Measurements from ENCODE around the gene JADE3.

The JADE3 gene

GRCh38 chrX:47068214-47068613 lies 156.0 kb downstream of the JADE3 start:
- no peaks in the 10 kb centered on the region for H3K9me3 ChIP-seq (ENCODE audit: insufficient read depth, low read length)
- H4K20me1 ChIP-seq (ENCODE audit: low read depth, low read length): no peaks in the 10 kb centered on the region
- no peaks in the 10 kb centered on the region for H3K36me3 ChIP-seq (ENCODE audit: low read length)
- no peaks in the 10 kb centered on the region for H3K79me2 ChIP-seq (ENCODE audit: insufficient read depth, low read length)
- no peaks in the 10 kb centered on the region for H3K9me2 ChIP-seq (replicated peaks; ENCODE audit: insufficient read depth, low read length)
- no peaks in the 10 kb centered on the region for H3F3A ChIP-seq (ENCODE audit: insufficient read depth)
- TF ChIP-seq CTCF (IDR thresholded peaks at IDR 0.05; ENCODE audit: insufficient read depth, low read length, poor library complexity, severe bottlenecking) (no peak), EZH2phosphoT487 (conservative IDR thresholded peaks at IDR 0.05; ENCODE audit: low read length) (no peak)
- H3K27me3 ChIP-seq (ENCODE audit: low read length): no peaks in the 10 kb centered on the region
- H3K27ac ChIP-seq (ENCODE audit: low read depth, low read length): no peak overlapping the region
- H2AFZ ChIP-seq (ENCODE audit: low read depth, low read length, severe bottlenecking): no peak overlapping the region
- no peak overlapping the region for H3K9ac ChIP-seq (ENCODE audit: low read length)
- no peak overlapping the region for H3K4me3 ChIP-seq (ENCODE audit: insufficient read depth, low read length, poor library complexity, severe bottlenecking)
- no peak overlapping the region for H3K4me2 ChIP-seq (ENCODE audit: low read depth, low read length, poor library complexity, severe bottlenecking)

GRCh38 chrX:47068720-47069119 lies 156.5 kb downstream of the JADE3 start:
- Histone ChIP-seq H3F3A (ENCODE audit: insufficient read depth) (no peaks in the 10 kb centered on the region), H4K20me1 (ENCODE audit: low read depth, low read length) (no peaks in the 10 kb centered on the region), H3K27me3 (ENCODE audit: low read length) (no peaks in the 10 kb centered on the region), H3K4me3 (ENCODE audit: insufficient read depth, low read length, poor library complexity, severe bottlenecking) (no peak overlapping the region), H3K9ac (ENCODE audit: low read length) (no peak overlapping the region), H3K9me2 (replicated peaks; ENCODE audit: insufficient read depth, low read length) (no peaks in the 10 kb centered on the region), H3K79me2 (ENCODE audit: insufficient read depth, low read length) (no peaks in the 10 kb centered on the region), H3K9me3 (ENCODE audit: insufficient read depth, low read length) (no peaks in the 10 kb centered on the region), H3K36me3 (ENCODE audit: low read length) (no peaks in the 10 kb centered on the region), H3K27ac (ENCODE audit: low read depth, low read length) (no peak overlapping the region), H3K4me2 (ENCODE audit: low read depth, low read length, poor library complexity, severe bottlenecking) (no peak overlapping the region), H2AFZ (ENCODE audit: low read depth, low read length, severe bottlenecking) (no peak overlapping the region)
- TF ChIP-seq EZH2phosphoT487 (conservative IDR thresholded peaks at IDR 0.05; ENCODE audit: low read length): no peak
- no peak for TF ChIP-seq CTCF (IDR thresholded peaks at IDR 0.05; ENCODE audit: insufficient read depth, low read length, poor library complexity, severe bottlenecking)

- no peaks in the 10 kb centered on the region for H3K9me2 ChIP-seq (replicated peaks; ENCODE audit: insufficient read depth, low read length)
- no peak within 1 kb of the TSS for H3K4me3 ChIP-seq (ENCODE audit: insufficient read depth, low read length, poor library complexity, severe bottlenecking)
- no peak within 1 kb of the TSS for H3K4me2 ChIP-seq (ENCODE audit: low read depth, low read length, poor library complexity, severe bottlenecking)
- no peaks in the 10 kb centered on the region for H4K20me1 ChIP-seq (ENCODE audit: low read depth, low read length)
- H3K27ac ChIP-seq (ENCODE audit: low read depth, low read length): no peak within 1 kb of the TSS
- no peaks in the 10 kb centered on the region for H3K9me3 ChIP-seq (ENCODE audit: insufficient read depth, low read length)
- no peaks in the 10 kb centered on the region for H3K79me2 ChIP-seq (ENCODE audit: insufficient read depth, low read length)
- H3F3A ChIP-seq (ENCODE audit: insufficient read depth): no peaks in the 10 kb centered on the region
- H2AFZ ChIP-seq (ENCODE audit: low read depth, low read length, severe bottlenecking): no peak within 1 kb of the TSS
- no peak for TF ChIP-seq EZH2phosphoT487 (conservative IDR thresholded peaks at IDR 0.05; ENCODE audit: low read length)
- TF ChIP-seq CTCF (IDR thresholded peaks at IDR 0.05; ENCODE audit: insufficient read depth, low read length, poor library complexity, severe bottlenecking): no peak
- no peak within 1 kb of the TSS for H3K9ac ChIP-seq (ENCODE audit: low read length)
- no peaks in the 10 kb centered on the region for H3K36me3 ChIP-seq (ENCODE audit: low read length)
- H3K27me3 ChIP-seq (ENCODE audit: low read length): no peaks in the 10 kb centered on the region
Observed at GRCh38 chrX:47078129-47079043, 166.2 kb downstream of the JADE3 start, which contains the start of gene RGN. RGN (plus strand) TSS chrX:47078443; CDS start chrX:47081145, 2,702 bp downstream.
